ENCODE results near the gene ZMYM2. TPM values are rescaled to one million over a fixed set of nuclear protein-coding genes. Genes with fewer than 3 reads are reported as not detected.

Gene ZMYM2
- total RNA-seq, 1 donor from 2014 or later = 41.5 TPM

GRCh38 chr13:20102525-20103180 lies 144.1 kb downstream of the ZMYM2 start:
- DNase-seq (ENCODE audit: low read depth in 2 of 2) = no peak

- DNase-seq (ENCODE audit: low read depth in 2 of 2) = no peak
Observed at GRCh38 chr13:20105161-20105689, 146.7 kb downstream of the ZMYM2 start.

GRCh38 chr13:20106742-20107141 lies 148.2 kb downstream of the ZMYM2 start:
- peak in 1 of 2 donors; percentile 21 for DNase-seq (ENCODE audit: low read depth in 2 of 2)

GRCh38 chr13:20109037-20109436 lies 150.5 kb downstream of the ZMYM2 start:
- no peak for DNase-seq (ENCODE audit: low read depth in 2 of 2)

- no peak for DNase-seq (ENCODE audit: low read depth in 2 of 2)
Observed at GRCh38 chr13:20114066-20114610, 155.6 kb downstream of the ZMYM2 start.

- no peak for DNase-seq (ENCODE audit: low read depth in 2 of 2)
Observed at GRCh38 chr13:20116213-20116612, 157.7 kb downstream of the ZMYM2 start.

- peak in 1 of 2 donors; percentile 17 for DNase-seq (ENCODE audit: low read depth in 2 of 2)
Observed at GRCh38 chr13:20118268-20119140, 160.0 kb downstream of the ZMYM2 start.

- DNase-seq (ENCODE audit: low read depth in 2 of 2) = no peak
Observed at GRCh38 chr13:20119960-20120359, 161.4 kb downstream of the ZMYM2 start.

GRCh38 chr13:20121159-20121525 lies 162.6 kb downstream of the ZMYM2 start:
- no peak for DNase-seq (ENCODE audit: low read depth in 2 of 2)

GRCh38 chr13:20124303-20124702 lies 165.8 kb downstream of the ZMYM2 start:
- no peak for DNase-seq (ENCODE audit: low read depth in 2 of 2)

GRCh38 chr13:20125129-20125782 lies 166.7 kb downstream of the ZMYM2 start:
- peak; percentile 45 to 73 for DNase-seq (ENCODE audit: low read depth in 2 of 2)

GRCh38 chr13:20125783-20126165 lies 167.2 kb downstream of the ZMYM2 start:
- DNase-seq (ENCODE audit: low read depth in 2 of 2) = no peak

- DNase-seq (ENCODE audit: low read depth in 2 of 2) = no peak
Observed at GRCh38 chr13:20126541-20127261, 168.2 kb downstream of the ZMYM2 start.

GRCh38 chr13:20127262-20127561 lies 168.7 kb downstream of the ZMYM2 start:
- no peak for DNase-seq (ENCODE audit: low read depth in 2 of 2)

- DNase-seq (ENCODE audit: low read depth in 2 of 2) = peak; percentile 42 to 49
Observed at GRCh38 chr13:20127562-20128458, 169.3 kb downstream of the ZMYM2 start.

- DNase-seq (ENCODE audit: low read depth in 2 of 2) = no peak
Observed at GRCh38 chr13:20128459-20128931, 170.0 kb downstream of the ZMYM2 start.

- DNase-seq (ENCODE audit: low read depth in 2 of 2) = no peak
Observed at GRCh38 chr13:20129076-20129475, 170.5 kb downstream of the ZMYM2 start.

- no peak for DNase-seq (ENCODE audit: low read depth in 2 of 2)
Observed at GRCh38 chr13:20130012-20130411, 171.5 kb downstream of the ZMYM2 start.

- DNase-seq (ENCODE audit: low read depth in 2 of 2) = no peak
Observed at GRCh38 chr13:20130652-20131051, 172.1 kb downstream of the ZMYM2 start.
